Measurements from ENCODE around the gene XRN2.

GRCh38 chr20:21325296-21325695 is 22.2 kb downstream of the XRN2 start:
- no peak for TF ChIP-seq SIN3A (IDR thresholded peaks at IDR 0.05; ENCODE audit: borderline replicate concordance, insufficient read depth, low read length)
- TF ChIP-seq TAF1 (IDR thresholded peaks at IDR 0.05; ENCODE audit: borderline replicate concordance, insufficient read depth, low read length) = no peak

All from PFSK-1 (cell line).